ENCODE data around the gene NTSR1.

Gene NTSR1

GRCh38 chr20:62685781-62686555 lies 22.7 kb upstream of the NTSR1 start:
- Mint-ChIP-seq H3K9me3 (peaks cover 8% of the 10 kb centered on the region), H3K4me3 (peak overlapping the region; percentile 59), H3K4me1 (peaks cover 64% of the 10 kb centered on the region), H3K27ac (peak overlapping the region; percentile 71), H3K36me3 (ENCODE audit: low read depth) (no peaks in the 10 kb centered on the region), H3K27me3 (ENCODE audit: low read depth, poor library complexity) (peaks cover 34% of the 10 kb centered on the region)
- TF ChIP-seq CTCF (IDR thresholded peaks at IDR 0.05), result no peak
- DNase-seq, result peak; percentile 40

GRCh38 chr20:62686869-62687830 lies 21.5 kb upstream of the NTSR1 start:
- TF ChIP-seq CTCF (IDR thresholded peaks at IDR 0.05), result no peak
- H3K4me3 Mint-ChIP-seq, result no peak overlapping the region
- peak overlapping the region; percentile 35 for H3K27ac Mint-ChIP-seq
- peaks cover 22% of the 10 kb centered on the region for H3K27me3 Mint-ChIP-seq (ENCODE audit: low read depth, poor library complexity)
- DNase-seq, result no peak
- H3K36me3 Mint-ChIP-seq (ENCODE audit: low read depth), result no peaks in the 10 kb centered on the region
- H3K4me1 Mint-ChIP-seq, result peaks cover 69% of the 10 kb centered on the region
- H3K9me3 Mint-ChIP-seq, result no peaks in the 10 kb centered on the region

GRCh38 chr20:62688083-62688482 lies 20.6 kb upstream of the NTSR1 start:
- Mint-ChIP-seq H3K9me3 (no peaks in the 10 kb centered on the region), H3K4me1 (peaks cover 66% of the 10 kb centered on the region), H3K36me3 (ENCODE audit: low read depth) (no peaks in the 10 kb centered on the region), H3K27ac (no peak overlapping the region), H3K27me3 (ENCODE audit: low read depth, poor library complexity) (peaks cover 21% of the 10 kb centered on the region), H3K4me3 (no peak overlapping the region)
- no peak for DNase-seq
- no peak for TF ChIP-seq CTCF (IDR thresholded peaks at IDR 0.05)

- H3K27me3 Mint-ChIP-seq (ENCODE audit: low read depth, poor library complexity), result peaks cover 19% of the 10 kb centered on the region
- no peak for DNase-seq
- no peaks in the 10 kb centered on the region for H3K9me3 Mint-ChIP-seq
- no peaks in the 10 kb centered on the region for H3K36me3 Mint-ChIP-seq (ENCODE audit: low read depth)
- H3K27ac Mint-ChIP-seq, result no peak overlapping the region
- TF ChIP-seq CTCF (IDR thresholded peaks at IDR 0.05), result peak; percentile 20
- no peak overlapping the region for H3K4me3 Mint-ChIP-seq
- H3K4me1 Mint-ChIP-seq, result peaks cover 60% of the 10 kb centered on the region
Observed at GRCh38 chr20:62688855-62689460, 19.7 kb upstream of the NTSR1 start.

GRCh38 chr20:62689861-62690260 lies 18.8 kb upstream of the NTSR1 start:
- no peak overlapping the region for H3K27ac Mint-ChIP-seq
- DNase-seq, result no peak

More at GRCh38 chr20:62689861-62690260, 18.8 kb upstream of the NTSR1 start:
- Mint-ChIP-seq H3K4me3 (no peak overlapping the region), H3K4me1 (peaks cover 54% of the 10 kb centered on the region), H3K36me3 (ENCODE audit: low read depth) (no peaks in the 10 kb centered on the region), H3K27me3 (ENCODE audit: low read depth, poor library complexity) (peaks cover 24% of the 10 kb centered on the region), H3K9me3 (no peaks in the 10 kb centered on the region)
- TF ChIP-seq CTCF (IDR thresholded peaks at IDR 0.05), result no peak

Data from nephron progenitor cell (in vitro differentiated cells).